Astrocyte of the cerebellum (primary cell): ENCODE results near the gene CHMP1A.
A peak's percentile ranks its signal among the peaks of the same experiment; 100 is the strongest.

ENCODE experiments used
- DNase-seq: peaks from one replicate; pipeline ENCODE4 v3.0.0-alpha.2; 2011; ENCODE audit warnings: low read depth
- H3K4me3 ChIP-seq: 2 replicates; pipeline ENCODE4 v1.5.1; 2011; ENCODE audit warnings: mild to moderate bottlenecking, low read depth, low read length, moderate library complexity
- in situ Hi-C: cut with HindIII; loops from 2 replicates; pipeline ENCODE4 v1.10.0; 2017; ENCODE audit warnings: low sequenced_read_pairs
- TF ChIP-seq, protein P1 (sequence below): IDR thresholded peaks from 2 replicates; pipeline ENCODE4 v1.5.1; 2012; ENCODE audit warnings: low read length, low read depth, moderate library complexity, mild to moderate bottlenecking; ENCODE audit errors: missing control alignments

CHMP1A gene

GRCh38 chr16:89601906-89602272 lies 55.6 kb downstream of the CHMP1A start:
- TF ChIP-seq, protein P1, sequence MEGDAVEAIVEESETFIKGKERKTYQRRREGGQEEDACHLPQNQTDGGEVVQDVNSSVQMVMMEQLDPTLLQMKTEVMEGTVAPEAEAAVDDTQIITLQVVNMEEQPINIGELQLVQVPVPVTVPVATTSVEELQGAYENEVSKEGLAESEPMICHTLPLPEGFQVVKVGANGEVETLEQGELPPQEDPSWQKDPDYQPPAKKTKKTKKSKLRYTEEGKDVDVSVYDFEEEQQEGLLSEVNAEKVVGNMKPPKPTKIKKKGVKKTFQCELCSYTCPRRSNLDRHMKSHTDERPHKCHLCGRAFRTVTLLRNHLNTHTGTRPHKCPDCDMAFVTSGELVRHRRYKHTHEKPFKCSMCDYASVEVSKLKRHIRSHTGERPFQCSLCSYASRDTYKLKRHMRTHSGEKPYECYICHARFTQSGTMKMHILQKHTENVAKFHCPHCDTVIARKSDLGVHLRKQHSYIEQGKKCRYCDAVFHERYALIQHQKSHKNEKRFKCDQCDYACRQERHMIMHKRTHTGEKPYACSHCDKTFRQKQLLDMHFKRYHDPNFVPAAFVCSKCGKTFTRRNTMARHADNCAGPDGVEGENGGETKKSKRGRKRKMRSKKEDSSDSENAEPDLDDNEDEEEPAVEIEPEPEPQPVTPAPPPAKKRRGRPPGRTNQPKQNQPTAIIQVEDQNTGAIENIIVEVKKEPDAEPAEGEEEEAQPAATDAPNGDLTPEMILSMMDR: no peak
- in situ Hi-C loops: no loop called here
- no peak overlapping the region for H3K4me3 ChIP-seq
- no peak for DNase-seq

DNA sequence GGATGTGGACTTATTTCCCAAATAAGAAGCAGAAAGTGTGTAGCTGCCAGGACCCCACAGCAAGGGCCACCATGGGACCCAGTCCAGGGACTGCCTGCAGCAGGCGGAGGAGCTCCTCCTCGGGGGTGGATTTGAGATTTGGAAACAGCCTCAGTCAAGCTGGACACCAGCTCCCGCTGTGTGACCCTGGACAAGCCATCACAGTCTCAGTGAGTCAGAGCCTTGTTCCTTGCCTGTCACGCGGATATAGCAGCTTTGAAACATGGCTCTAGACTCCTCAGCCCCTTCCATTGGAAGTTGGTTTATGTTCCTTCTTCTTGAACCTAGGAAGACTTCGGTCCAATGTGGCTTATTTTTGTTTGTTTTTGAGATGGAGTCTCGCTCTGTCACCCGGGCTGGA lies 56.6 kb downstream of the CHMP1A start:
- in situ Hi-C loops: no loop called here
- no peak overlapping the region for H3K4me3 ChIP-seq
- DNase-seq: no peak
- TF ChIP-seq, protein P1: no peak

DNA sequence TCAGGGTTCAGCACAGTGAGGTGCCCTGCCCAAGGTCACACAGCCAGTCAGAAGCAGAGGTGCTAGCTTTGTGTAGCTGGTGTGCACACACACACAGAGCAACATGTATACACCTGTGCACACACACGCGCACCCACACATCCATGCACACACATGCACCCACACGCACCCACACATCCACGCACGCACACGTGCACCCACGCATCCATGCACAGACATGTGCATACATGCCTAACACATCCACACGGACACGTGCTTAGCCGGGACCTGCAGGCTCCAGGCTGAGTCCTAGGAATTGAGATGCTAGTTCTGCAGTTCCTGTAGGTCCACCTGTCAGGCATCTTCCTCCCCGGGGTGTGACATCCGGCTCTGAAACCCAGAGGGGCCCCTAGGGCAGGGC lies 57.1 kb downstream of the CHMP1A start:
- TF ChIP-seq, protein P1: no peak
- DNase-seq: no peak
- in situ Hi-C loops: no loop called here
- no peak overlapping the region for H3K4me3 ChIP-seq

- TF ChIP-seq, protein P1: no peak
- in situ Hi-C loops: no loop called here
- no peak for DNase-seq
- no peak overlapping the region for H3K4me3 ChIP-seq
Measured at GRCh38 chr16:89599902-89600301, 57.6 kb downstream of the CHMP1A start.

GRCh38 chr16:89599451-89599858 lies 58.1 kb downstream of the CHMP1A start:
- TF ChIP-seq, protein P1: peak; percentile 6
- no peak overlapping the region for H3K4me3 ChIP-seq
- in situ Hi-C loops: no loop called here
- DNase-seq: no peak

GRCh38 chr16:89598199-89598598 lies 59.3 kb downstream of the CHMP1A start:
- in situ Hi-C loops: no loop called here
- no peak for DNase-seq
- no peak overlapping the region for H3K4me3 ChIP-seq
- TF ChIP-seq, protein P1: no peak

DNA sequence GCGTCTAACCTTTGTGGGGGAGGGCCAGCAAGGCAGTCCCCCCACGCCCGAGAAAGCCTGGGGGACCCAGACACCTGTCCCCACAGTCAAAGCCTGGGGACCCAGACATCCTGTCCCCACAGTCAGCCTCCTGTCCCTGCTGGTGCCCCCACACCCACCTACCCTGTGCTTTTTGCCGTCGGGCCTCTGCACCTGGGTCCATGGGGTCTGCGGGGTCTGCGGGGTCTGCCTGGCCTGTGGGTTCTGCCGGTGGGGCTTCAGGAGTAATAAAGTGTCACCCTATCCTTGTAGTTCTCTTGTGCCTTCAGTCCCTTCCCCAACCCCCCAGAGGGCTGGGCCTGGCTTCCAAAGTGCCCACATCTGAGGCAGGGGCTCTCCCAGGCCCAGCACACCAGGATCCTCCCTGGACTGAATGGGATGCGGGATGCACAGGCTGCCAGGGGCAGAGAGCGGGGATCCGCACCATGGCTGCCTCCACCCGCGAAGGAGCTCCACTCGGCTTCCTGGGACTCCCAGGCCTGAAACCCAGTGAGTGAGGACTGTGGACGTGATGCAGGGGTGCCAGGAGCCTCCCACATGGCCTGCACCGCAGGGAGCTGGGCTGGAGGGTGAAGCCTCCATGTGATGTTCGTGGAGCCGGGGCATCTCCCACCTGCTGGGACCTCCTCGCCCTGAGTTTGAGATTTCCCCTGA lies 60.4 kb downstream of the CHMP1A start:
- in situ Hi-C loops: no loop called here
- TF ChIP-seq, protein P1: no peak
- no peak overlapping the region for H3K4me3 ChIP-seq
- no peak for DNase-seq
